Fibroblast of lung (primary cell): ENCODE measurements around the gene TTL. TPM values are rescaled to one million over a fixed set of nuclear protein-coding genes. Genes with fewer than 3 reads are reported as not detected.
"Not testable (repeated sequence)": the region's sequence is repeated elsewhere in the genome, so short reads cannot be mapped to it uniquely, and the experiment has no call there.

ENCODE experiments used
- DNase-seq, 2 donors: peaks; one replicate each; pipeline versions ENCODE4 v3.0.0 to v3.0.0-alpha.2; 2010; ENCODE audit warnings: low read depth in 2 of 2
- H2AFZ ChIP-seq: 2 replicates; pipeline ENCODE4 v1.5.1; 2012; ENCODE audit warnings: low read length, control low read depth, inconsistent platforms
- H3K27ac ChIP-seq: 2 replicates; pipeline ENCODE4 v1.5.1; 2011; ENCODE audit warnings: low read length, control low read depth; ENCODE audit not compliant: insufficient read depth
- H3K27me3 ChIP-seq: 2 replicates; pipeline ENCODE4 v1.5.1; 2011; ENCODE audit warnings: mild to moderate bottlenecking, low read length; ENCODE audit not compliant: control insufficient read depth, insufficient read depth
- H3K36me3 ChIP-seq: 2 replicates; pipeline ENCODE4 v1.5.1; 2011; ENCODE audit warnings: low read length; ENCODE audit not compliant: control insufficient read depth, insufficient read depth
- H3K4me1 ChIP-seq: 2 replicates; pipeline ENCODE4 v1.5.1; 2011; ENCODE audit warnings: low read length; ENCODE audit not compliant: control insufficient read depth, insufficient read depth; ENCODE audit errors: extremely low read depth
- H3K4me2 ChIP-seq: 2 replicates; pipeline ENCODE4 v1.5.1; 2011; ENCODE audit warnings: low read length, control low read depth; ENCODE audit not compliant: insufficient read depth; ENCODE audit errors: extremely low read depth
- H3K4me3 ChIP-seq, 4 experiments: fragments of 200-600 bp in 1 of 4; sonication (generic) in 1 of 4; replicated peaks in 1 of 4; 2 replicates each; pipeline ENCODE4 v1.5.1; 2011 to 2016; ENCODE audit warnings: low read length in 4 of 4, low read depth in 3 of 4, mild to moderate bottlenecking in 3 of 4, control low read depth in 2 of 4, inconsistent platforms in 1 of 4, mixed read lengths in 1 of 4; ENCODE audit not compliant: insufficient read depth in 1 of 4; ENCODE audit errors: control extremely low read depth in 1 of 4
- H3K79me2 ChIP-seq: 2 replicates; pipeline ENCODE4 v1.5.1; 2012; ENCODE audit warnings: mild to moderate bottlenecking, low read length, inconsistent platforms; ENCODE audit not compliant: control insufficient read depth, insufficient read depth
- H3K9ac ChIP-seq: 2 replicates; pipeline ENCODE4 v1.5.1; 2011; ENCODE audit warnings: mild to moderate bottlenecking, low read length, control low read depth; ENCODE audit not compliant: insufficient read depth
- H3K9me3 ChIP-seq: 2 replicates; pipeline ENCODE4 v1.5.1; 2012; ENCODE audit warnings: low read depth, low read length; ENCODE audit not compliant: control insufficient read depth, insufficient read depth
- H4K20me1 ChIP-seq: 2 replicates; pipeline ENCODE4 v1.5.1; 2011; ENCODE audit warnings: low read length; ENCODE audit not compliant: control insufficient read depth, insufficient read depth; ENCODE audit errors: extremely low read depth
- EZH2 ChIP-seq: IDR thresholded peaks from 2 replicates; pipeline ENCODE4 v1.5.1; 2012; ENCODE audit warnings: low read length, control low read depth, mild to moderate bottlenecking; ENCODE audit errors: missing control alignments
- polyA plus RNA-seq, 2 donors: library from polyadenylated mRNA; depleted of rRNA in 1 of 2; stranded (reverse) in 1 of 2; unstranded in 1 of 2; fragments of >200 nt; gene quantifications; 2 replicates each; pipeline ENCODE4 v1.2.1, GENCODE V29; 2011 to 2012; ENCODE audit warnings: missing spikeins in 1 of 2
- total RNA-seq: library from RNA; depleted of rRNA; stranded (reverse); fragments of >200 nt; gene quantifications from 2 replicates; pipeline ENCODE4 v1.2.1, GENCODE V29; 2014
- TF ChIP-seq, protein P1 (sequence below), 2 donors: IDR thresholded peaks in 1 of 2; conservative IDR thresholded peaks in 1 of 2; 1 replicate in 1 of 2; 2 replicates in 1 of 2; pipeline ENCODE4 v1.5.1; 2011 to 2012; ENCODE audit warnings: low read length in 2 of 2, control low read depth in 1 of 2, inconsistent platforms in 1 of 2, low read depth in 1 of 2, mild to moderate bottlenecking in 1 of 2

Gene TTL
- total and polyA plus RNA-seq, 2 donors (not counting 1 experiment from before 2014, with no cell fraction given) = 28.2 to 30.9 TPM

DNA sequence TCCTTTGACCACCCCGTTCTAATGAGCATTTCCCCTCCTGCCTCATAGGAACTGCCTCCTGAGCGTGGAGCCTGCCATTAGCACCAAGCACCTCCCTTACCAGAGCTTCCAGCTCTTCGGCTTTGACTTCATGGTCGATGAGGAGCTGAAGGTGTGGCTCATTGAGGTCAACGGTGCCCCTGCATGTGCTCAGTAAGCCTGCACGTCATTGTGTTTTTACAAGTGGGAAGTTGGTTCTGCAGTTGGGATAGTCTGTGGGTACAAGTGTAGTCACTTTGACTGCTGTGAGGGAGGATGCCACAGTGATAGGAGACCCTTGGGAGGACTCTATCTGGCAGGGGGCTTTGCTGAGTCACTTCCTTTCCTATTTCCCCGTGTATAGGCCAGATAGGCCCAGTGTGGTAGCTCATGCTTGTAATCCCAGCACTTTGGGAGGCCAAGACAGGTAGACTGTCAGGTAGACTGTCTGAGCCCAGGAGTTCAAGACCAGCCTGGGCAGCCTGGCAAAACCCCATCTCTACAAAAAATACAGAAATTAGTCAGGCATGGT lies 38.4 kb downstream of the TTL start:
- Histone ChIP-seq H3K79me2 (no peaks in the 10 kb centered on the region), H4K20me1 (no peaks in the 10 kb centered on the region), H3K9ac (no peak overlapping the region), H3K27me3 (no peaks in the 10 kb centered on the region), H3K27ac (no peak overlapping the region), H3K4me3 (no peak overlapping the region), H3K4me2 (no peak overlapping the region), H2AFZ (no peak overlapping the region), H3K36me3 (peaks cover 18% of the 10 kb centered on the region), H3K4me1 (no peaks in the 10 kb centered on the region), H3K9me3 (no peaks in the 10 kb centered on the region)
- no peak for DNase-seq
- TF ChIP-seq, protein P1, sequence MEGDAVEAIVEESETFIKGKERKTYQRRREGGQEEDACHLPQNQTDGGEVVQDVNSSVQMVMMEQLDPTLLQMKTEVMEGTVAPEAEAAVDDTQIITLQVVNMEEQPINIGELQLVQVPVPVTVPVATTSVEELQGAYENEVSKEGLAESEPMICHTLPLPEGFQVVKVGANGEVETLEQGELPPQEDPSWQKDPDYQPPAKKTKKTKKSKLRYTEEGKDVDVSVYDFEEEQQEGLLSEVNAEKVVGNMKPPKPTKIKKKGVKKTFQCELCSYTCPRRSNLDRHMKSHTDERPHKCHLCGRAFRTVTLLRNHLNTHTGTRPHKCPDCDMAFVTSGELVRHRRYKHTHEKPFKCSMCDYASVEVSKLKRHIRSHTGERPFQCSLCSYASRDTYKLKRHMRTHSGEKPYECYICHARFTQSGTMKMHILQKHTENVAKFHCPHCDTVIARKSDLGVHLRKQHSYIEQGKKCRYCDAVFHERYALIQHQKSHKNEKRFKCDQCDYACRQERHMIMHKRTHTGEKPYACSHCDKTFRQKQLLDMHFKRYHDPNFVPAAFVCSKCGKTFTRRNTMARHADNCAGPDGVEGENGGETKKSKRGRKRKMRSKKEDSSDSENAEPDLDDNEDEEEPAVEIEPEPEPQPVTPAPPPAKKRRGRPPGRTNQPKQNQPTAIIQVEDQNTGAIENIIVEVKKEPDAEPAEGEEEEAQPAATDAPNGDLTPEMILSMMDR (conservative IDR thresholded peaks at IDR 0.05 in 1 of 2, IDR thresholded peaks at IDR 0.05 in 1 of 2; ENCODE audit: low read depth in 1 of 2, low read length in 2 of 2) = no peak
- no peak for TF ChIP-seq EZH2

DNA sequence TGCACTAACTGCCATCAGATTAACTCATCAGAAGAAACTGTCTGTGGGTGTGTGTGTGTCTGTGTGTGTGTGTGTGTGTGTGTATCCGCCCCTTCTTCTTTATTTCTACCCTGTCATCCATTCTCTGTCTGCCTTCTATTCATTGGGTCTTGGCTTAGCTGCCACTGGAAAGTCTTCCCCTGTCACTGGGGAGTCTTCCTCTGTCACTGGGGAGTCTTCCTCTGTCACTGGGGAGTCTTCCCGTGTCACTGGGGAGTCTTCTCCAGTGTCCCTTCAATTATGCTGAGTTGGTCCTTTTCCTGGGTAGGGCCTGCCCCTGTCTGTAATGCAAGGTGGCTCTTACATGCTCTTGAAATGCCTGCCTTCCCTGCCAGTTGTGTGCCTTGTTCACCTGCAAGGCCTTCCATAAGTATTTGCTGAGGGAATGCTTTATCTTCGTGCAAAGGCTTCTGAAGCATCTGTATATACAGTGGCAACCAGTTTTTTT lies 41.4 kb downstream of the TTL start:
- H3K27me3 ChIP-seq = no peaks in the 10 kb centered on the region
- no peaks in the 10 kb centered on the region for H3K79me2 ChIP-seq
- no peak overlapping the region for H3K4me3 ChIP-seq
- no peak overlapping the region for H3K9ac ChIP-seq
- H3K27ac ChIP-seq = no peak overlapping the region
- peaks cover 18% of the 10 kb centered on the region for H3K36me3 ChIP-seq
- no peaks in the 10 kb centered on the region for H4K20me1 ChIP-seq
- no peaks in the 10 kb centered on the region for H3K4me1 ChIP-seq
- no peaks in the 10 kb centered on the region for H3K9me3 ChIP-seq
- DNase-seq = no peak
- no peak overlapping the region for H2AFZ ChIP-seq
- no peak for TF ChIP-seq EZH2
- TF ChIP-seq, protein P1 (conservative IDR thresholded peaks at IDR 0.05 in 1 of 2, IDR thresholded peaks at IDR 0.05 in 1 of 2; ENCODE audit: low read depth in 1 of 2, low read length in 2 of 2) = no peak
- H3K4me2 ChIP-seq = no peak overlapping the region

DNA sequence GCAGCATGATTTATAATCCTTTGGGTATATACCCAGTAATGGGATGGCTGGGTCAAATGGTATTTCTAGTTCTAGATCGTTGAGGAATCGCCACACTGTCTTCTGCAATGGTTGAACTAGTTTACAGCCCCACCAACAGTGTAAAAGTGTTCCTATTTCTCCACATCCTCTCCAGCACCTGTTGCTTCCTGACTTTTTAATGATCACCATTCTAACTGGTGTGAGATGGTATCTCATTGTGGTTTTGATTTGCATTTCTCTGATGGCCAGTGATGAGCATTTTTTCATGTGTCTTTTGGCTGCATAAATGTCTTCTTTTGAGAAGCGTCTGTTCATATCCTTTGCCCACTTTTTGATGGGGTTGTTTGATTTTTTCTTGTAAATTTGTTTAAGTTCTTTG lies 42.3 kb downstream of the TTL start:
- not testable (repeated sequence) for H3K4me3 ChIP-seq, H3K9me3 ChIP-seq, H3K27ac ChIP-seq, H3K79me2 ChIP-seq, DNase-seq, H3K4me2 ChIP-seq, H3K9ac ChIP-seq, H3K4me1 ChIP-seq, H3K27me3 ChIP-seq, H4K20me1 ChIP-seq, H2AFZ ChIP-seq
- peaks cover 25% of the 10 kb centered on the region for H3K36me3 ChIP-seq
